Fibroblast of mammary gland (primary cell): ENCODE data around the gene CHD9.

Source experiments
- DNase-seq: peaks from one replicate; pipeline ENCODE4 v3.0.0-alpha.2; 2010; ENCODE audit warnings: low read depth
- H3K4me3 ChIP-seq: 2 replicates; pipeline ENCODE4 v1.5.1; 2011; ENCODE audit warnings: low read depth, mild to moderate bottlenecking, low read length, moderate library complexity; ENCODE audit not compliant: control insufficient read depth
- CTCF ChIP-seq: conservative IDR thresholded peaks from 2 replicates; pipeline ENCODE4 v1.5.1; 2011; ENCODE audit warnings: low read depth, low read length, inconsistent platforms; ENCODE audit not compliant: control insufficient read depth, insufficient read depth

Gene CHD9

GRCh38 chr16:53220585-53220984, 165.8 kb downstream of the CHD9 start:
- peak; percentile 18 for TF ChIP-seq CTCF
- no peak overlapping the region for H3K4me3 ChIP-seq
- DNase-seq = peak; percentile 44

- H3K4me3 ChIP-seq = no peak overlapping the region
- TF ChIP-seq CTCF = no peak
- peak; percentile 40 for DNase-seq
Observed at GRCh38 chr16:53224951-53225533, 170.3 kb downstream of the CHD9 start.

GRCh38 chr16:53232826-53233529, 178.2 kb downstream of the CHD9 start:
- no peak overlapping the region for H3K4me3 ChIP-seq
- no peak for DNase-seq
- no peak for TF ChIP-seq CTCF

GRCh38 chr16:53234836-53235235, 180.0 kb downstream of the CHD9 start:
- TF ChIP-seq CTCF = no peak
- no peak for DNase-seq
- H3K4me3 ChIP-seq = no peak overlapping the region

GRCh38 chr16:53235851-53236250, 181.1 kb downstream of the CHD9 start:
- no peak for TF ChIP-seq CTCF
- DNase-seq = peak; percentile 59
- no peak overlapping the region for H3K4me3 ChIP-seq

- TF ChIP-seq CTCF = no peak
- DNase-seq = no peak
- H3K4me3 ChIP-seq = no peak overlapping the region
Observed at GRCh38 chr16:53249331-53249730, 194.5 kb downstream of the CHD9 start.
